ENCODE data around the gene ZSCAN4.

ZSCAN4 gene, protein sequence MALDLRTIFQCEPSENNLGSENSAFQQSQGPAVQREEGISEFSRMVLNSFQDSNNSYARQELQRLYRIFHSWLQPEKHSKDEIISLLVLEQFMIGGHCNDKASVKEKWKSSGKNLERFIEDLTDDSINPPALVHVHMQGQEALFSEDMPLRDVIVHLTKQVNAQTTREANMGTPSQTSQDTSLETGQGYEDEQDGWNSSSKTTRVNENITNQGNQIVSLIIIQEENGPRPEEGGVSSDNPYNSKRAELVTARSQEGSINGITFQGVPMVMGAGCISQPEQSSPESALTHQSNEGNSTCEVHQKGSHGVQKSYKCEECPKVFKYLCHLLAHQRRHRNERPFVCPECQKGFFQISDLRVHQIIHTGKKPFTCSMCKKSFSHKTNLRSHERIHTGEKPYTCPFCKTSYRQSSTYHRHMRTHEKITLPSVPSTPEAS

DNA sequence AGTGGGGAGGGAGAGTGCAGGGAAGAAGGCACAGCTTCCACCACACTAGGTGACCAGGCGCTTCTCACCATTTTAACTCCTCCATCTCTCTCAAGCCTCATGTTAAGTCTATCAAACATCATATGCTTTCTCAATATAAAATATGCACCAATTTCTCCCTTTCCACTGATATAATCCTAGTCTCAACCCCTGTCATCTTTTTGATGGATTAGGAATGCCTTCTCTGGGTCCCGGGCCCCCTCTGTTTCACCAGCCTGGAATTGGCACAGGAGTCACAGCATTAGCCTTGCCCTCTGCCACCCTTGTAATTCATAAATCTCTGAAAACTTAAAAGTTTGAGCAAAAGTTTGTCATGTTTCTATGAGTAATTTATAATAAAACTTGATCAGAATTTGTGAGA, at the start of gene ZSCAN4:
TSS of gene ZSCAN4 (plus strand) at position 301 of the 400 bp plus-strand sequence. CDS start 7,211 bp downstream, outside the sequence.
- no peaks in the 10 kb centered on the region for H3K36me3 ChIP-seq (ENCODE audit: control insufficient read depth, insufficient read depth, low read length)
- peaks cover 11% of the 10 kb centered on the region for H3K27me3 ChIP-seq (ENCODE audit: control insufficient read depth, insufficient read depth, low read length)
- no peak within 1 kb of the TSS for H3K9ac ChIP-seq (ENCODE audit: low read depth, low read length)
- peaks cover 2% of the 10 kb centered on the region for H3K4me1 ChIP-seq (ENCODE audit: control insufficient read depth, insufficient read depth, low read length)
- no peak within 1 kb of the TSS for H3K4me3 ChIP-seq (ENCODE audit: low read depth, low read length)
- H3K9me3 ChIP-seq (ENCODE audit: control insufficient read depth, insufficient read depth, low read length): no peaks in the 10 kb centered on the region

DNA sequence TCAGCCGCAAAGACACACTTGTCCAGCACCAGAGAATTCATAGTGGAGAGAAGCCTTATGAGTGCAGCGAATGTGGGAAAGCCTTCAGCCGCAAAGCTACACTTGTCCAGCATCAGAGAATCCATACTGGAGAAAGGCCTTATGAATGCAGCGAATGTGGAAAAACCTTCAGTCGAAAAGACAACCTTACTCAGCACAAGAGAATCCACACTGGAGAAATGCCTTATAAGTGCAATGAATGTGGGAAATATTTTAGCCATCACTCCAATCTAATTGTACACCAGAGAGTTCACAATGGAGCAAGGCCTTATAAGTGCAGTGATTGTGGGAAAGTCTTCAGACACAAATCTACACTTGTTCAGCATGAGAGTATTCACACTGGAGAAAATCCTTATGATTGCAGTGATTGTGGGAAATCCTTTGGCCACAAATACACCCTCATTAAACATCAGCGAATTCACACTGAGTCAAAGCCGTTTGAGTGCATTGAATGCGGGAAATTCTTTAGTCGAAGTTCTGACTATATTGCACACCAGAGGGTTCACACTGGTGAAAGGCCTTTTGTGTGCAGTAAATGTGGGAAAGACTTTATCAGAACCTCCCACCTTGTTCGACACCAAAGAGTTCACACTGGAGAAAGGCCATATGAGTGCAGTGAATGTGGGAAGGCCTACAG, 47.9 kb upstream of the ZSCAN4 start:
- no peaks in the 10 kb centered on the region for H3K4me1 ChIP-seq (ENCODE audit: control insufficient read depth, insufficient read depth, low read length)
- peaks cover 70% of the 10 kb centered on the region for H3K9me3 ChIP-seq (ENCODE audit: control insufficient read depth, insufficient read depth, low read length)
- no peak overlapping the region for H3K9ac ChIP-seq (ENCODE audit: low read depth, low read length)
- H3K4me3 ChIP-seq (ENCODE audit: low read depth, low read length): no peak overlapping the region
- H3K27me3 ChIP-seq (ENCODE audit: control insufficient read depth, insufficient read depth, low read length): no peaks in the 10 kb centered on the region
- H3K36me3 ChIP-seq (ENCODE audit: control insufficient read depth, insufficient read depth, low read length): peaks cover 70% of the 10 kb centered on the region

DNA sequence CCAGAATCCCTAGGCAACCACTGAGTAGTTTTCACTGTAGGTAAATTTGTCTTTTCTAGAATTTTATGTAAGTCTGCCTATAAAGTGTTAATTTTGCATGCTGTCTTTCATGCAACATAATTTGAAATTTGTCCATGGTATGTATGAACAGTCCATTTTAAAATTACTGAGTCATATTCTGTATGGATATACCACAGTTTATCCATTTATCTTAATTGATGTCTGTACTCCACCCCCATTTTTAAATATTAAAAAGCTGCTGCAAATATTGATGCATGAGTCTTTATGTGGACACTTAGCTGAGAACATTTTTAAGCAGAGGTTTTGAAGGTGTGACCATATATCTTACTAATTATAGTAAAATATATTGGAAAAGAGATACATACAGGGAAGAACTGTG, 45.6 kb upstream of the ZSCAN4 start:
- H3K4me1 ChIP-seq (ENCODE audit: control insufficient read depth, insufficient read depth, low read length): no peaks in the 10 kb centered on the region
- peaks cover 48% of the 10 kb centered on the region for H3K9me3 ChIP-seq (ENCODE audit: control insufficient read depth, insufficient read depth, low read length)
- peaks cover 48% of the 10 kb centered on the region for H3K36me3 ChIP-seq (ENCODE audit: control insufficient read depth, insufficient read depth, low read length)
- H3K9ac ChIP-seq (ENCODE audit: low read depth, low read length): no peak overlapping the region
- H3K27me3 ChIP-seq (ENCODE audit: control insufficient read depth, insufficient read depth, low read length): no peaks in the 10 kb centered on the region
- no peak overlapping the region for H3K4me3 ChIP-seq (ENCODE audit: low read depth, low read length)

DNA sequence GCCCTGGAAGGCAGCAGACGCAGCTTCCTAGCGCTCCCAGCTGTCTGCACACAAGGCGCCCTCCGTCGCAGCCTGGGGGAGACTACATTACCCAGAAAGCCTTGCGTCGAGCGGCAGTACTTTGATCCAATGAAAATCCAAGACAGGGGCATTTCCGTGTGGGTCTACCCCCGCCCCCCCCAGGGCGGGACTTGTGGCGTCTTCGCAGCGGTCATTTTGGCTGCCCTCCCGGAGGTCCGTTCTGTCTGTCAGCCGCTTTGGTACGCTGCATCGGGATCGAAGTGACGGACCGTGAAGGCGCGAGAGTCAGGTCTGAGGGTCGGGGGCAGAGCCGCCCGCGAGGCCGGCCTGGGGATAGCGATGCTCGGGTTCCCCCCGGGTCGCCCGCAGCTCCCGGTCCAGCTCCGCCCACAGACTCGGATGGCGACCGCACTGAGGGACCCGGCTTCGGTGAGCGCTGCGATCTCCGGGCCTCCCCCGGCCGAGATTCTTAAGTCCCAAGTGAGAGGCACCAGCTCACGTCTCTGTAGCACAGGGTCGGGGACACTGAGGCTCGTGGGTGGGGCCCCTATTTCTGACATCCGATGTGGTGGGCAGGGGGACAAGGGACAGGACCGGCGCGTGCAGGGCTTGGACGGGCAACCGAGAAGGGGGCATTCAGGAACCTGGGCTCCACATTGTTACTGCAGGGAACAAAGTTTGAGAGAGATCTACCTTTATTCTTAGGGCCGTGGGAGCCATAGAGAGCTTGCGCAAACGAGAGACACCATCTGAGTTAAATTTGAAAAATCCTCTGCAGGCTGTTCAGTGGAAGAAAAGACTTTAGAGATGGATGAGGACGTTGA, 35.5 kb upstream of the ZSCAN4 start, which contains the start of gene ZNF211:
TSS of gene ZNF211 (plus strand) at position 182 of the 845 bp plus-strand sequence. CDS start at position 361, 179 bp downstream.
- H3K36me3 ChIP-seq (ENCODE audit: control insufficient read depth, insufficient read depth, low read length): no peaks in the 10 kb centered on the region
- H3K4me3 ChIP-seq (ENCODE audit: low read depth, low read length): peak within 1 kb of the TSS; percentile 86
- no peaks in the 10 kb centered on the region for H3K27me3 ChIP-seq (ENCODE audit: control insufficient read depth, insufficient read depth, low read length)
- H3K4me1 ChIP-seq (ENCODE audit: control insufficient read depth, insufficient read depth, low read length): no peaks in the 10 kb centered on the region
- H3K9ac ChIP-seq (ENCODE audit: low read depth, low read length): peak within 1 kb of the TSS; percentile 41
- H3K9me3 ChIP-seq (ENCODE audit: control insufficient read depth, insufficient read depth, low read length): peaks cover 8% of the 10 kb centered on the region

DNA sequence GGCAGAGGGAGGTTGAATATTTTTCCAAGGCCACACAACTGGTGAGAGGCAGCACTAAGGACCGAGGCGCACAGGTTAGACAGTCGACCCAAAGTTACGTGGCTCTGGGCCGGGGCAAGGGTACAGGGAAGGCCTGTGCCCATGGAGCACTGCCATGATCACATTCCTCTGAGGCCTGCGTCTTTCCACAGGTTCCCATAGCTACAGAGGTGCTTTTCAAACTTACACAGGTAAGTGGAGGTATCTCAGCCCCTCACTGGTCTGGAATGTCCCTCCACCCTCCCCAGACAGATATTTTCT, 35.0 kb upstream of the ZSCAN4 start:
- Histone ChIP-seq H3K27me3 (ENCODE audit: control insufficient read depth, insufficient read depth, low read length) (no peaks in the 10 kb centered on the region), H3K4me3 (ENCODE audit: low read depth, low read length) (peak overlapping the region; percentile 86), H3K9me3 (ENCODE audit: control insufficient read depth, insufficient read depth, low read length) (peaks cover 8% of the 10 kb centered on the region), H3K36me3 (ENCODE audit: control insufficient read depth, insufficient read depth, low read length) (no peaks in the 10 kb centered on the region), H3K9ac (ENCODE audit: low read depth, low read length) (peak overlapping the region; percentile 41), H3K4me1 (ENCODE audit: control insufficient read depth, insufficient read depth, low read length) (no peaks in the 10 kb centered on the region)

DNA sequence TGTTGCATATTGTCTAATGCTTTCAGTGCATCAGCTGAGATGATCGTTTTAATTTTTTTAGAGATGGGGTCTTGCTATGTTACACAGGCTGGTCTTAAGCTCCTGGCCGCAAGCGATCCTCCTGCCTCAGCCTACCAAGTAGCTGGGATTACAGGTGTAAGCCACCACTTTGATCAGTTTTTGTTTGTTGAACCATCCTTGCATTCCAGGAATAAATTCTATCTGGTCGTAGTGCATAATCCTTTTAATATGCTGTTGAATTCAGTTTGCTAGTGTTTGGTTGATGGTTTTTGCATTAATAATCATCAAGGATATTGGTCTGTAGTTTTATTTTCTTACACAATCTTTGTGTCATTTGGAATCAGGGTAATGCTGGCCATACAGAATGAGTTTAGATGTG, 31.4 kb upstream of the ZSCAN4 start:
- Histone ChIP-seq H3K27me3 (ENCODE audit: control insufficient read depth, insufficient read depth, low read length) (no peaks in the 10 kb centered on the region), H3K9ac (ENCODE audit: low read depth, low read length) (no peak overlapping the region), H3K4me1 (ENCODE audit: control insufficient read depth, insufficient read depth, low read length) (no peaks in the 10 kb centered on the region), H3K9me3 (ENCODE audit: control insufficient read depth, insufficient read depth, low read length) (peaks cover 8% of the 10 kb centered on the region), H3K4me3 (ENCODE audit: low read depth, low read length) (no peak overlapping the region), H3K36me3 (ENCODE audit: control insufficient read depth, insufficient read depth, low read length) (peaks cover 15% of the 10 kb centered on the region)

DNA sequence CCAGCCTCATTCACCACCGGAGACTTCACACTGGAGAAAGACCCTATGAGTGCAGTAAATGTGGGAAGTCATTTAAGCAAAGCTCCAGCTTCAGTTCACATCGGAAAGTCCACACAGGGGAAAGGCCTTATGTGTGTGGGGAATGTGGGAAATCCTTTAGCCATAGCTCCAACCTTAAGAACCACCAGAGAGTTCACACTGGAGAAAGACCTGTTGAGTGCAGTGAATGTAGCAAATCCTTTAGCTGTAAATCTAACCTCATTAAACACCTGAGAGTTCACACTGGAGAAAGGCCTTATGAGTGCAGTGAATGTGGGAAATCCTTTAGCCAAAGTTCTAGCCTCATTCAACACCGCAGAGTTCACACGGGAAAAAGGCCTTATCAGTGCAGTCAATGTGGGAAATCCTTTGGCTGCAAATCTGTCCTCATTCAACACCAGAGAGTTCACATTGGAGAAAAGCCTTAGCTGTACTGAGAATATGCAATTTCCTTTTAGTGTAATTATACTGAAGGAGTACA, 27.0 kb upstream of the ZSCAN4 start:
- H3K4me3 ChIP-seq (ENCODE audit: low read depth, low read length): no peak overlapping the region
- no peak overlapping the region for H3K9ac ChIP-seq (ENCODE audit: low read depth, low read length)
- peaks cover 15% of the 10 kb centered on the region for H3K36me3 ChIP-seq (ENCODE audit: control insufficient read depth, insufficient read depth, low read length)

DNA sequence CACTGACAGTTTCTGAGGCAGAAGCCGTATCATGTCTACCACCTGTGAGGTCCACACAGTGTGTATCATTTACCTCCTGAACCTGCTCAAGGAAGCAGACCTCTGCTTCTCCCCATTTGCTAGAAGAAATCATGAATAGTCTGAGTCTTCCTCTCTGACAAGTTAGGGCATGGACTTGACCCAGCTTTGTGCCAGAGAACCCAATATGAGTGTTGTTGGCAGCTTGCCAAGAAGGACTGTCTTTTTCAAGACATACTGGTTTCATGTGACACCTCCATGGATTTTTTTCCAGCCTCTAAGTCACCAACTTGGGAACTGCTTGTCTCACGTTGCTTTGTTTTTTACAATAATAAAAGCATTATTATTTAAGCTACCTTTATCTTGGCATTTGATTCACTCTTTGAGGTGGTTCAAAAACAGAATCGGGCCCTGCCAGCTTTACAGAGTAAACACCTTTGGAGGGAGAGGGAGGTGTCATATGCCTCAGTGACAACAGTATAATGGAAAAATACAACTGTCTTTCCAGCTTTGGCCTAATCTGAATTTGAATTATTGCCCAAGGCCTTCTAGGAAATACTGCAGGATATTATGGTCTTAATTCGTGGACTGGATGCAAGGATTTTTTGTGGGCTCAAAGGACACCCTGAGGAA, 26.2 kb upstream of the ZSCAN4 start:
- Histone ChIP-seq H3K9me3 (ENCODE audit: control insufficient read depth, insufficient read depth, low read length) (peaks cover 1% of the 10 kb centered on the region), H3K4me1 (ENCODE audit: control insufficient read depth, insufficient read depth, low read length) (no peaks in the 10 kb centered on the region), H3K36me3 (ENCODE audit: control insufficient read depth, insufficient read depth, low read length) (peaks cover 15% of the 10 kb centered on the region), H3K4me3 (ENCODE audit: low read depth, low read length) (no peak overlapping the region), H3K27me3 (ENCODE audit: control insufficient read depth, insufficient read depth, low read length) (no peaks in the 10 kb centered on the region), H3K9ac (ENCODE audit: low read depth, low read length) (no peak overlapping the region)

More for the DNA sequence above, 27.0 kb upstream of the ZSCAN4 start:
- Histone ChIP-seq H3K4me1 (ENCODE audit: control insufficient read depth, insufficient read depth, low read length) (no peaks in the 10 kb centered on the region), H3K9me3 (ENCODE audit: control insufficient read depth, insufficient read depth, low read length) (peaks cover 8% of the 10 kb centered on the region), H3K27me3 (ENCODE audit: control insufficient read depth, insufficient read depth, low read length) (no peaks in the 10 kb centered on the region)

DNA sequence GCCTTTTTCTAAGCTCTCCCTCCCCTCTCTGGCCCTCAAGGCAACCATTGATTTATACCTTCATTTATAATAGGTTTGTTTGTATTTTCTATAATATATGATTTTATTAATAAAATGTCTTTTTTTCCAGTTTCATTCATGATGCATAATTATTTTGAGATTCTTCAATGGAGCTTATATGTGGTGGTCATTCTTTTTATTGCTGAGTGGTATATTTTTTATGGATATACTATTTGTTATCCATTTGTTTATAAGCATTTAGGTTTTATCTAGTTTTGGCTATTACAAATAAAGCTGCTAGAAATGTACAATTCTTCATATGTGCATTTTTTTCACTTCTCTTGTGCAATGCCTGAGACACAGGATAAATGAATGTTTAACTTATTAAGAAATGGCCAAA, 25.0 kb upstream of the ZSCAN4 start:
- no peaks in the 10 kb centered on the region for H3K27me3 ChIP-seq (ENCODE audit: control insufficient read depth, insufficient read depth, low read length)
- no peaks in the 10 kb centered on the region for H3K4me1 ChIP-seq (ENCODE audit: control insufficient read depth, insufficient read depth, low read length)
- H3K9me3 ChIP-seq (ENCODE audit: control insufficient read depth, insufficient read depth, low read length): no peaks in the 10 kb centered on the region
- H3K9ac ChIP-seq (ENCODE audit: low read depth, low read length): no peak overlapping the region
- peaks cover 15% of the 10 kb centered on the region for H3K36me3 ChIP-seq (ENCODE audit: control insufficient read depth, insufficient read depth, low read length)
- no peak overlapping the region for H3K4me3 ChIP-seq (ENCODE audit: low read depth, low read length)

DNA sequence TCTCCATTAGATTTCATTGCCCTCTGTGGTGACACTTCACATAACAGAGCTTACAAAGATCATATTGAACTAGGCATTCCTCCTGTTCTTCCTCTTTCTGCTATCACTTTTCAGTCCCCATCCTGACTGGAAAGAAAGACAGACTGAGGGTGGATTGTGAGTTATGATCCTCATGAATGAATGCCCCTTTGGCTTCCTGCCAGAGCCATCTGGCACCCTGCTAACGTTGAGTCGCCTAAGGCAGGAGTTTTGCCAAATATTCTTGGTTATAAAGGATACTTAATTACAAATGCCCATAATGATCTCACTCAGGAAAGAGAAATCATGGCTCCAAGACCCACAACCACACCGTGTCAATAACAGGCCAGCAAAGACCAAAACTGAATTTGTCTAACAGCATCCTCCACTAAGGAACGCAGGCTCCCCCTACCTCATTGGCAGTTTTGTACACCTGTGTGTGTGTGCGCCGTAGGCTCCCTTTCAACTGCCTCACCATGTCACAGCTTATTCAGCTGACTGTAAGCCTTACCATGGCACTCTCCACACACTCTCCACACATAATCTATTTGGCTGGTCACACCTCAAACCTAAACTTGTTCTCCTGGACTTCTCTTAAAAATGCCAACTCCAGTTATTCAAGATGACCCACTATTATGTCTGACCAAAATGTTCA, 20.3 kb upstream of the ZSCAN4 start:
- no peaks in the 10 kb centered on the region for H3K36me3 ChIP-seq (ENCODE audit: control insufficient read depth, insufficient read depth, low read length)
- H3K4me3 ChIP-seq (ENCODE audit: low read depth, low read length): no peak overlapping the region
- no peaks in the 10 kb centered on the region for H3K4me1 ChIP-seq (ENCODE audit: control insufficient read depth, insufficient read depth, low read length)
- H3K9ac ChIP-seq (ENCODE audit: low read depth, low read length): no peak overlapping the region
- no peaks in the 10 kb centered on the region for H3K9me3 ChIP-seq (ENCODE audit: control insufficient read depth, insufficient read depth, low read length)
- H3K27me3 ChIP-seq (ENCODE audit: control insufficient read depth, insufficient read depth, low read length): no peaks in the 10 kb centered on the region

DNA sequence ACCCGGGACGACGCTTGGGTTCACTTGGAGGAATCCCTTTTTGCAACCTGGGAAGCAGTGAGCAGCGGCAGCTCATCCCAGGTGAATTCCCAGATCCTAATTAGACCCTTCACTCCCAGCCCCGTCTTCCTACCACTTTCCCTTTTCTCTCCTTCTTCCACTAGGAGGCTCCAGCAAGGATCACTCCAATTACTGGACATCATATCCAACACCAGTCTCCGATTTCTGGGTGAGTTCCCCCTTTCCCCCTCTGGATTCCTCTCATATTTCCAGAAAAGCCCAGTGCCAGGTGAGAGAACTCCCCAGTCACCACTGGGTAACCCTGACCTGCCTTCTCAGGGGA, 17.1 kb upstream of the ZSCAN4 start:
- no peak overlapping the region for H3K4me3 ChIP-seq (ENCODE audit: low read depth, low read length)
- H3K9me3 ChIP-seq (ENCODE audit: control insufficient read depth, insufficient read depth, low read length): no peaks in the 10 kb centered on the region
- H3K27me3 ChIP-seq (ENCODE audit: control insufficient read depth, insufficient read depth, low read length): no peaks in the 10 kb centered on the region
- no peaks in the 10 kb centered on the region for H3K4me1 ChIP-seq (ENCODE audit: control insufficient read depth, insufficient read depth, low read length)
- no peaks in the 10 kb centered on the region for H3K36me3 ChIP-seq (ENCODE audit: control insufficient read depth, insufficient read depth, low read length)
- H3K9ac ChIP-seq (ENCODE audit: low read depth, low read length): no peak overlapping the region

Measured in iPS-15b (cell line).